HUES64 (cell line): ENCODE measurements around the gene TPPP2.
A peak's percentile ranks its signal among the peaks of the same experiment; 100 is the strongest.

ENCODE experiments used
- H3K27ac ChIP-seq: 2 replicates; pipeline ENCODE4 v1.7.0; 2013; ENCODE audit warnings: low read depth, low read length, inconsistent platforms
- H3K27me3 ChIP-seq: 2 replicates; pipeline ENCODE4 v1.6.1; 2013; ENCODE audit warnings: mild to moderate bottlenecking, low read length; ENCODE audit not compliant: insufficient read depth
- H3K36me3 ChIP-seq: 2 replicates; pipeline ENCODE4 v1.6.1; 2013; ENCODE audit warnings: mild to moderate bottlenecking, low read length; ENCODE audit not compliant: insufficient read depth
- H3K4me1 ChIP-seq: 2 replicates; pipeline ENCODE4 v1.6.1; 2013; ENCODE audit warnings: mild to moderate bottlenecking, low read length, moderate library complexity; ENCODE audit not compliant: insufficient read depth
- H3K4me3 ChIP-seq: 2 replicates; pipeline ENCODE4 v1.5.1; 2013; ENCODE audit warnings: mild to moderate bottlenecking, low read length, moderate library complexity
- H3K9ac ChIP-seq: 2 replicates; pipeline ENCODE4 v1.6.1; 2013; ENCODE audit warnings: mild to moderate bottlenecking, low read depth, low read length
- H3K9me3 ChIP-seq: 2 replicates; pipeline ENCODE4 v1.6.1; 2013; ENCODE audit warnings: low read depth, low read length; ENCODE audit not compliant: insufficient read depth
- WGBS: fragments of 150-250, 120-280 bp; methylation state at CpG from one replicate; pipeline ENCODE4 v1.1.7; 2013; ENCODE audit warnings: missing lambda C conversion rate; 5-methylcytosine and 5-hydroxymethylcytosine counted together

TPPP2 gene

DNA sequence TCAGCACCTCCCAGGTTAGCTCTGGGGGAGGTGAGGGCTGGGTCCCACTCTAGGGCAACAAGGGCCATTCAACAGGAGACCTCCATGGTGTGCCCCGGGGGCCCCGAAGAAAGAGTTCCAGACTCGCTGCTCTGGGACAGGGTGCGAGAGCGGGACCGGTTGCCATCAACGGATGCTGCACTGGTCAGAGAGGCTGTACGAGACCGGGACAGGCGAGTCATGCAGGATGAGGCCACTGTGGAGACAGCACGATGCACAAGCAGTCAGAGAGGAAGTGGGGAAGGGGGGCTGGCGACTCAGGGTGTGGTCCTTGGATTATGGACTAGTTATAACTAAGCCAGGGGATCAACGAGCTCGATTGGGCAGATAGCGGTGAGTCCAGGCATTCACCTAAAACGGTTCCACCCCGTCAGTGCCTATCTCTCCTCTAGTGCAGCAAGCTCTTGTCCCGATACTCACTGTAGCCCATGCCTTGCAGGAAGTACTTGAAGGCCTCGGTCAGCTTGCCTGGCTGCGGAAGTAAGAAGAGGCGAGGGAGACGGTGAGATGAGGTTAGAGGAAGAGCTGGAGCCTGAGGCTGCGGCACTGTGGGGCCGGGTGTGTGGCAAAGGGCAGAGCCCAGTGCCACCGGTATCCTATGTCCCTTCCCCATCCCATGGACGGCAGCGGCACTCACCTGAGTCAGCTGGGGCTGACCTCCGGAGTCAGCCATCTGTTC is 12.3 kb upstream of the TPPP2 start:
- H3K9ac ChIP-seq = no peak overlapping the region
- no peak overlapping the region for H3K27ac ChIP-seq
- no peaks in the 10 kb centered on the region; the same call in 1 of the 2 replicates for H3K36me3 ChIP-seq
- peaks cover 10% of the 10 kb centered on the region for H3K27me3 ChIP-seq
- H3K4me1 ChIP-seq = peaks cover 4% of the 10 kb centered on the region; the same call in 1 of the 2 replicates
- H3K9me3 ChIP-seq = no peaks in the 10 kb centered on the region
- WGBS = 88% methylated on average over 28 of the region's 28 CpGs
- H3K4me3 ChIP-seq = no peak overlapping the region

- Histone ChIP-seq H3K27me3 (peaks cover 14% of the 10 kb centered on the region), H3K4me3 (no peak overlapping the region), H3K9ac (no peak overlapping the region), H3K36me3 (no peaks in the 10 kb centered on the region; the same call in 1 of the 2 replicates), H3K4me1 (peaks cover 9% of the 10 kb centered on the region; the same call in 1 of the 2 replicates), H3K9me3 (no peaks in the 10 kb centered on the region), H3K27ac (no peak overlapping the region)
- WGBS = 84% methylated on average over 7 of the region's 7 CpGs
Observed at GRCh38 chr14:21018286-21018685, 11.7 kb upstream of the TPPP2 start.

- H3K4me1 ChIP-seq = peaks cover 14% of the 10 kb centered on the region; the same call in 1 of the 2 replicates
- no peak overlapping the region for H3K9ac ChIP-seq
- H3K27ac ChIP-seq = no peak overlapping the region
- no peak overlapping the region for H3K4me3 ChIP-seq
- no peaks in the 10 kb centered on the region for H3K9me3 ChIP-seq
- peaks cover 19% of the 10 kb centered on the region for H3K27me3 ChIP-seq
- no peaks in the 10 kb centered on the region; the same call in 1 of the 2 replicates for H3K36me3 ChIP-seq
- 100% methylated on average over 3 of the region's 3 CpGs for WGBS
Observed at GRCh38 chr14:21018781-21019180, 11.2 kb upstream of the TPPP2 start.

DNA sequence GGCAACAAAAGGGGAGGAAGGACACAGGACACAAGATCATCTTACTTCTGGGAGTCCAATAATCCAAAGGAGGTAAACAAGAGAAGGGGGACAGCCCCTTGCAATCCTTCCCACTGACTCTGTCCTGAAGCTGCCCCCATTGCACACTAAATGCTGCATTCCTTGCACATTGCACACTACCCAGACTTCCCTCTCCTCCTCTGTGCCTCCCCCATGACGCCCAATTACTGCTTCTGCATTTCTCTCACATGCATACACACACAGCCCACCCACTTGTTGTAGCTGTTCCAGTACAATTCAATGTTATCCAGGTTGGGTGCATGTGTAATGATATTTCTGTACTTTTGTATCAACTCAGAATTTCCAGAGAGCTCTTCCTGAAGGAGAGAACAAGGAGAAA is 10.7 kb upstream of the TPPP2 start:
- Histone ChIP-seq H3K27ac (no peak overlapping the region), H3K27me3 (peaks cover 25% of the 10 kb centered on the region), H3K9ac (no peak overlapping the region), H3K4me3 (no peak overlapping the region), H3K4me1 (peaks cover 14% of the 10 kb centered on the region; the same call in 1 of the 2 replicates), H3K9me3 (no peaks in the 10 kb centered on the region), H3K36me3 (no peaks in the 10 kb centered on the region; the same call in 1 of the 2 replicates)
- 81% methylated on average over 1 of the region's 1 CpG for WGBS

DNA sequence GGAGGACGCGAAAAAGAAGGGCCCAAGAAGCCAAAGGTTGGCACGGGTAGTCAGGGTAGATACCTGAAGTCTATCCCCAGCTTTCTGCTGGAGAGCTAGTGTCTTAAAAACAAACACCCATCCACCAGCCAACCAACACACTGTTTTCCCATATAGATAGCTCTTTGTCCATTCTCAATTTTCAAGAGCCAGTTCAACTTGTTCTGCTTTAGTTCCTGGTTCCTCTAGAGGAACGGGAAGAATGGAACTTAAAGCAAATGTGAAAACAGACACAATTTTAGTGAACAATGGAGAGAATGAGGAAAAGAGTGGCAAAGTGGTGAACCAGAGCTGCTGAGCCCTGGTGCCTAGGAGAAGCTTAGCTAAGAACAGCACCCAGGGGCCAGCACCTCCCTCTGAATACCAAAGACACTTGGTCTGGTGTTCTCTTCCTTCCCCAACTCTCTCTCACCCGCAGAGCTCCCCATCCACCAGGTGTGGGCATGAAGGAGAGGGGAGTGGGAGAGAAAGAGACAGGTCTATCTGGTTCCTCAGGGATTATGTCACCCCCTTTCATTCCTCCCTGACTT is 9.0 kb upstream of the TPPP2 start:
- no peaks in the 10 kb centered on the region; the same call in 1 of the 2 replicates for H3K36me3 ChIP-seq
- H3K27me3 ChIP-seq = peaks cover 35% of the 10 kb centered on the region
- no peak overlapping the region for H3K27ac ChIP-seq
- H3K4me3 ChIP-seq = no peak overlapping the region
- H3K9me3 ChIP-seq = no peaks in the 10 kb centered on the region
- peaks cover 12% of the 10 kb centered on the region; the same call in 1 of the 2 replicates for H3K4me1 ChIP-seq
- no peak overlapping the region for H3K9ac ChIP-seq
- 93% methylated on average over 4 of the region's 5 CpGs for WGBS

- Histone ChIP-seq H3K27ac (no peak overlapping the region), H3K4me1 (peaks cover 25% of the 10 kb centered on the region), H3K27me3 (peaks cover 41% of the 10 kb centered on the region), H3K9ac (no peak overlapping the region), H3K36me3 (no peaks in the 10 kb centered on the region; the same call in 1 of the 2 replicates), H3K9me3 (no peaks in the 10 kb centered on the region), H3K4me3 (no peak overlapping the region)
- 87% methylated on average over 5 of the region's 5 CpGs for WGBS
Observed at GRCh38 chr14:21022686-21023085, 7.3 kb upstream of the TPPP2 start.

GRCh38 chr14:21023174-21023573 is 6.8 kb upstream of the TPPP2 start:
- Histone ChIP-seq H3K4me1 (peaks cover 25% of the 10 kb centered on the region), H3K9ac (no peak overlapping the region), H3K4me3 (no peak overlapping the region), H3K27me3 (peaks cover 41% of the 10 kb centered on the region), H3K9me3 (no peaks in the 10 kb centered on the region), H3K36me3 (no peaks in the 10 kb centered on the region), H3K27ac (no peak overlapping the region)
- WGBS = 80% methylated on average over 7 of the region's 7 CpGs

GRCh38 chr14:21023817-21024584 is 6.0 kb upstream of the TPPP2 start:
- WGBS = 27% methylated on average over 17 of the region's 17 CpGs
- H3K4me3 ChIP-seq = peak overlapping the region; percentile 85
- peaks cover 25% of the 10 kb centered on the region for H3K4me1 ChIP-seq
- H3K9ac ChIP-seq = peak overlapping the region; percentile 70
- no peaks in the 10 kb centered on the region for H3K36me3 ChIP-seq
- H3K27ac ChIP-seq = no peak overlapping the region
- H3K9me3 ChIP-seq = no peaks in the 10 kb centered on the region
- H3K27me3 ChIP-seq = peaks cover 41% of the 10 kb centered on the region

- no peaks in the 10 kb centered on the region for H3K36me3 ChIP-seq
- no peaks in the 10 kb centered on the region for H3K9me3 ChIP-seq
- H3K4me1 ChIP-seq = peaks cover 25% of the 10 kb centered on the region
- H3K4me3 ChIP-seq = peak within 1 kb of the TSS; percentile 85
- under 1% methylated on average over 67 of the region's 72 CpGs for WGBS
- H3K9ac ChIP-seq = peak within 1 kb of the TSS; percentile 70
- H3K27ac ChIP-seq = peak within 1 kb of the TSS; percentile 90; the same call in 1 of the 2 replicates
- peaks cover 41% of the 10 kb centered on the region for H3K27me3 ChIP-seq
Observed at GRCh38 chr14:21024585-21025370, 5.2 kb upstream of the TPPP2 start, which contains the start of gene NDRG2. TSS of gene NDRG2 (minus strand) at chr14:21025061. CDS start at chr14:21023315, 1,746 bp downstream.

GRCh38 chr14:21025371-21026273 is 4.4 kb upstream of the TPPP2 start:
- Histone ChIP-seq H3K9me3 (no peaks in the 10 kb centered on the region), H3K4me1 (peaks cover 25% of the 10 kb centered on the region), H3K4me3 (peak overlapping the region; percentile 76), H3K27ac (peak overlapping the region; percentile 90; the same call in 1 of the 2 replicates), H3K9ac (peak overlapping the region; percentile 68; the same call in 1 of the 2 replicates), H3K36me3 (no peaks in the 10 kb centered on the region), H3K27me3 (peaks cover 41% of the 10 kb centered on the region)
- 2% methylated on average over 50 of the region's 58 CpGs for WGBS
